Right hindlimb (tissue), 1 donor: ENCODE results near the gene S100A3.
"Not testable (repeated sequence)": the region's sequence is repeated elsewhere in the genome, so short reads cannot be mapped to it uniquely, and the experiment has no call there.

Experiments
- DNase-seq: peaks from one replicate; pipeline ENCODE4 v3.0.0-alpha.2; 2018

Gene S100A3

DNA sequence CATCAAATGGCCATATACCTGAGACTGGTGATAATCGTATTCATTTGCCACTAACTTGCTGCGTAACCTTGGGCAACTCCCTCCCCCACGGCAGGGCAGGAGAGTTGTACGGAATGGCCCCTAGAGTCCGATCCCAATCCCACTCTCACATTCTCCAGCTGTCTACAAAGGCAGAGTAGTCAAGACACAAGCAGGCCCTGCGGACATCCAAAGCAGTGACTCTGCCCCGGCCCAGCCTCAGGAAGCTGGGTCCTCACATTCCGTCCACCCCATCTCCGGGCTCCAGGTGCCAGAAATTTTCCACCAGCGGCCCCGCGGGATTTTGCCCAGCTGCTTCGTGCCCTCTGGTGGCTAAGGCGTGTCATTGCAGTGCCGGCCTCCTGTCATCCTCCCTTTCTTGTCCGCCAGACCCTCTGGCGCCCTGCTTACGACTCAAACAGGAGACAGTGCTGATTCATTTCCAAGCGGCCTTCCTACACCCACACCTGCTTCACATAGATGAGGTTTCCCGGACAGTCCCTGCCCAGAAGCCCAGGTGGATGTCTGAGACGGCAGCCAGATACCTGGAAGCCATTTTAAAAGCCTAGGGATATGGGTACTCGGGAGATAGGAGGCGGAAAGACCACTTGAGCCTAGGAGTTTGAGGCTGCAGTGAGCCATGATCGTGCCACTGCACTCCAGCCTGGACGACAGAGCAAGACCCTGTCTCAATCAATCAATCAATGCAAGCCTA lies 19.5 kb upstream of the S100A3 start:
- peak; percentile 92 for DNase-seq

DNA sequence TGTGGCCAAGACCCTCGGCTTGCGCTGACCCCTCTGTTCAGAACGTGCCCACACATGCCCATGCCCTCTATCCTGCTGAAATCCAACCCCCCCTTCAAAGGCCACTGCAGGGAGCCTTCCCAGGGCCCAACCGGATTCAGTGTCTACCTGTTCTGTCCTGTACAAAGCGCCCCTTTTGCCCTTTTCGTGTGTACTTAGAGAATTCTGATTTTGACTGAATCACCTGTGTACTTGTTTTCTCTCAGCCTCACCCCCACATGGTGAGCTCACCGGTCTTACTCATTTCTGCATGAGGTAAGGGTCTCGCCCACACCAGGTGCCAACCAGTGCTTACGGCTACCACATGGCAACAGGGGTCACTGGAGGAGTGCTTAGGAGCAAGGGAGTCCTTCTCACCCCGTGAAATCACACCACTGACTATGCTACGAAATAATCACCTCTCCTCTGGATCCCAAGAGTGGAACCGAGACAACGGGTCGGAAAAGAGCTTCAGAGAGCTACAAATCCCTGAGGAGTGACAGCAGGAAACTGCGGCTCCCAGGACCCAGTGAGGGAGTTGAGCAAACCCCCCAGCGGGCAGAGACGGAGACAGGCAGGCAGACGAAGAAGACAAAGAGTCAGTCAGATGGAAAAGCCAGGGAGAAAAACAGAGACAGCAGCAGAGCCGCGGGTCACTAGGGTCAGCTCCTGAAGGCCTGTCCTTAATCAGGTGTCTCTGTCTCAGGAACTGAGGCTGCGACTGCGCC lies 18.7 kb upstream of the S100A3 start:
- DNase-seq = no peak

DNA sequence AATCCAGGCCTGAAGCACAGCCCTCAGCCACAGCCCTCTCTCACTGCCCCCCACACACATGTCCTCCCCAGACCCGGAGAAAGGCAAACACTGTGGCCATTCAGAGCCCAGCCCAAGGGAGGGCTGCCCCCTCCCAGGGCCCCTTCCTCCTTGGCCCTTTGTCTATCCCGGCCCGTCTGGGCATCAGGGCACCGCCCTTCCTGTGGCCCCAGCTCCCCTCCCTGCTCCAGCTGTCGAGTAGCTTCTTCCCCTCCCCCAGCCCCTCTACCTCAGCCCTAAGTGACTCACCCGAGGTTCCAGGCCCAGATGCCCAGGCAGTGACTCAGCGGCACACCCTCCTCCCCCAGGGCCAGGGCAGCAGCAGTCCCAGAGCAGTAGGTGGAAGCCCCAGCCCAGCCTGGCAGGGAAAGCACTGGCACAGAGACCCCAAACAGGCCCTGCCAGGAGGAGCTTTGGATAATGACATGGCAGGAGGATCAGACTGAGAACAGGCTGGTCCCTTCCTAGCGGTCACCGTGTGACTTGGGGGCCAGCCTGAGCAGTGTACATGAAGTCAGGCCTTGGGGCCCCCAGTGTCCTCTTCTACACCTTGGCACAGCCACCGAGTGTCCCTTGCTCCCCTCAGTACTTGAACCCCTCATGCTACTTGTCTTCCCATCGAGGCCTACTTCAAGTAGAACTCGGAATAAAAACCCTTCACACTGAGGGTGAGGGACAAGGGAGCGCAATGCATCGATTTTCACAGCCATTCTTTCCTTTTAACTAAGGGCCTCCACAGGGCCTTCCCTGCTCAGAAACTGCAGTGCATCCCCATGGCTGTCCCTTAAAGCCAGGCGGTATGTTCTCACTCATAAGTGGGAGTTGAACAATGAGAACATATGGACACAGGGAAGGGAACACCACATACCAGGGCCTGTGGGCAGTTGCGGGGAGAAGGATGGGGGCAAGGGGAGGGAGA lies 17.6 kb upstream of the S100A3 start:
- peak; percentile 93 for DNase-seq

DNA sequence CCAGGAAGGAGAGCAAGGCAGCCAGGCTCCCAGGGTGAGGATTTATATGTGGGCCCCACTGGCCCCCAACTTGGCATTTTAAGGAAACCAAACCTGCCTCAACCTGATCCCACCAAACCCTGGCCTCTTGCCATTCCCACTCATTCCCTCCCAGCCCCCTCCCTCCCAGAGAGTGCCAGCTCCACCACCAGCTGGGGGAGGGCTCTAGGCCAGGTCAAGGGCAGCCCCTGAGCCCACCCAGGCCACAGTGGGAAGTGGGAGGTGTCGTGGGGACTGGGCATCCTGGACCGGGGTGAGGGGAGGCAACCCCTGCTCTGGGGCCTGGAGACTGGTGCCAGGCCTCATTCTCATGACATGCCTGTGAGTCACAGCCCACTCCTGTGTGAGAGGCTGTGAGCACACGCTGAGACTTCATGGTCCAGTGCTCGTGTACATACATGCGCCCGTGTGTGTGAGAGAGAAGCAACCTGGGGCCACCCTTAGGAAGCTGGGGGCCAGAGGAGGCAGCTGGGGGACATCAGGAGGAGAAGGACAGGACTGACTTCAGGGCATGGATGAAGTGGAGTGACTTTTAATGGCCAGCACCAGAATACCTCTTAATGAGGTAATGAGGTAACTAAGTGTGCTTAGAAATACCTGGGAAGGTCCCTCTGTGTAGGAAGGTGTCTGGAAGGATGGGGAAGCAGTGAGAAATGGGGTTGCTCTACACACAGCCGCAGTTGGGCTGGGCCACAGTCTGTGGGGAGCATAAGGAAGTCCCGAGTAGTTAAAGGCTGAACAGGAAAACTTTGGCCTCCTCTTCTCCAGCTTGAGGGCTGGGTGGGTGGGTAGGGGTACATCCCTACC lies 16.7 kb upstream of the S100A3 start, which contains the start of gene S100A2:
Gene S100A2, minus strand, starts transcription at position 316 of the 846 bp plus-strand sequence. CDS start 1,967 bp downstream, outside the sequence.
- peak; percentile 53 for DNase-seq

DNA sequence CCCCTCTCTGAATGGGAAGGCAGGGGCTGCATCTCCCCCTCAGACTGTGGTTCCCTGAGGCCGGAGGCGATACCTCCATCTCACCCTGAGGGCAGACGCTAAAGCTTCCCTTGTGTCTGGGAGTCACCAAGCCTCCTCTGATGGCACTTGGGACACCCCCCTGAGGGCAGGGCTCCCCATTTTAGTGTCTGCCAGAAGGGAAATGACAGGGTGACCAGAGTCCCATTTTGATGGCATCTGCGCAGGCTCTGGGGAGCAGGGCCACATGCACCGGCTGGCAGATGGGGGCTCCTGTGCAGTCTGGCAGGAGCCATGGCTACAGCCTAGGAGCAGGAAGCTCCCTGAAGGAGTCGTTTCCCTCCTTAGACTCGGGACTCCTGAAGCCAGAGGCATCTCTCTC lies 14.9 kb upstream of the S100A3 start:
- DNase-seq = no peak

DNA sequence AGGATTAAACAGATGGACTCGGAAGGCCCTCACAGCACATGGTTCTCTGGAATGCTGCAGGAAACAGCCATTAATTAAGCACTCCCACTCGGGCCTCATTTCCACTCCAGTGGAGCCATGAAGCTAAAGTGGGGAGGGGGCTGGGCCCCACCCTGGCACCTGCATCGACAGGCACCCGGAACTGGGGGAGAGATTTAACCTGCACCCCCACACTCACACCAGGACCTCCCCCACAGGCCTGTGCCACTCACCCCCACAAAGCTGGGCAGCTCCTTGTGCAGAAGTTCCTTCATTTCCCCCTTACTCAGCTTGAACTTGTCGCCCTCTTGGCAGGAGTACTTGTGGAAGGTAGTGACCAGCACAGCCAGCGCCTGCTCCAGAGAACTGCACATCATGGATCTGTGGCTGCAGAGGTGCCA lies 14.4 kb upstream of the S100A3 start:
- no peak for DNase-seq

DNA sequence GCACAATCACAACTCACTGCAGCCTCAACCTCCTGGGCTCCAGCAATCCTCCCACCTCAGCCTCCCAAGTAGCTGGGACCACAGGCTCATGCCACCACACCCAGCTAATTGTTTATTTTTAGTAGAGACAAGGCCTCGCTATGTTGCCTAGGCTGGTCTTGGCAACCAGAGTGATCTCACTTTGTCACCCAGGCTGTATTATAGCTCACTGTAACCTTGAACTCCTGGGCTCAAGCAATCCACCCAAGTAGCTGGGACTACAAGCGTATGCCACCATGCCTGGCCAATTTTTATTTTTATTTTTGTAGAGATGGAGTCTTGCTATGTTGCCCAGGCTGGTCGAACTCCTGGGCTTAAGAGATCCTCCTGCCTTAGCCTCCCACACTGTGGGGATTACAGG lies 13.0 kb upstream of the S100A3 start:
- DNase-seq = not testable (repeated sequence)

DNA sequence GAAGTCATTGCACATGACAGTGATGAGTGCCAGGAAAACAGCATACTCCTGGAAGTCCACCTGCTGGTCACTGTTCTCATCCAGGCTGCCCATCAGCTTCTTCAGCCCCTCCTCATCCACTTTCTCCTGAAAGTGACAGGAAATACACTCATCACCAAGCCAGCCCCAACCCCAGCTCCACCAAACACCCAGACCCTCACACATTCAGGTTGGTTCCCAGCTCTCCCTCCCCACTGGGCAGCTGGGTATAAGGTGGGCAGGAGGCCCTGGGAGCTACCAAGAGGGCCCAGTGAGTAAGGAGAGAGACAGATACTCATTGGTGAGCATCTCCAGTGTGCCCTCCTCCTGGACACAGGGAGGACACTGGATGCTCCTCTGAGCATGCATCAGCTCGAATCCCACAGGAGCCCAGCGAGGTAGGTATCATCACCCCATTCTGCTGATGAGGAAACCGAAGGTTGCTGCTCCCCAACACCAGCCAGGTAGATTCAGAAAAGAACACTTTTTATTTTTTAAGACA lies 12.5 kb upstream of the S100A3 start:
- no peak for DNase-seq

DNA sequence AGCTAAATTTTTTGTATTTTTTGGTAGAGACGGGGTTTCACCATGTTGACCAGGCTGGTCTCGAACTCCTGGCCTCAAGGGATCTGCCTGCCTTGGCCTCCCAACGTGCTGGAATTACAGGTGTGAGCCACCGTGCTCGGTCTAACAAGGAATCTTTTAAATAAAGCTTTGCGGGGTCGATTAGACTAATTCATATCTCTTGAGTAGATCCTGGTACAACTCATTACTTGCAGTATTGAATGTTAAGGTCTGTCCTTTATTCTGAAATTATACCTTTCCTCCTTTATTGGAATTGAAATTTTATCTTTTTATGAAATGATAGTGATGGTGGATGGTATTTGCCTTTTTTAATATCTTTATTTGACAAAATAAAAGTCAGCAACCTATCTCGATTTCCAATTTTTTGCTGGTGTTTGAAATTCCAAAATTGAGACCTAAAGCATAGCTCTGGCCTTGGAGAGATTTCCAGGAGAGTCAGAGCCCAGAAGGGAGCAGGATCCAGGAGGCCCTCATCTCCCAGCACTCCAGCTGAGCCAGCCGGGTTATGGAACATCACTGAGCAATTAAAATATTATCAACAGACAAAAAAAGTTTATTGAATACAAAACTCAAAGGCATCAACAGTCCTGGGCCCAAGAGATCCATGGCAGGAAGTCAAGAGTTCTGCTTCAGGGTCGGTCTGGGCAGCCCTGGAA lies 11.9 kb upstream of the S100A3 start:
- no peak for DNase-seq

DNA sequence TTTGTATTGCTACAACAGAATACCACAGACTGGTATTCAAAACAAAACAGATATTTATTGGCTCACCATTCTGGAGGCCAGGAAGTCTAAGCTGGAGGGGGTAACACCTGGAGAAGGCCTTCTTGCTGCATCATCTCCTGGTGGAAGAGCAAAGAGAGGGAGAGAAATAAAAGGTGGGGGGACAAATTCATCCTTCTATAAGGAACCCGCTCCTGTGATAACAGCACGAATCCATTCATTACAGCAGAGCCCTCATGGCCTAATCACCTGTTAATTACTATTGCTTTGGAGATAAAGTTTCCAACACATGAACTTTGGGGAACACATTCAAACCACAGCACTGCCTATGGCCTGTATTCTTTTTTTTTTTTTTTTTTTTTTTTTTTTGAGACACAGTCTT lies 11.2 kb upstream of the S100A3 start:
- no peak for DNase-seq

DNA sequence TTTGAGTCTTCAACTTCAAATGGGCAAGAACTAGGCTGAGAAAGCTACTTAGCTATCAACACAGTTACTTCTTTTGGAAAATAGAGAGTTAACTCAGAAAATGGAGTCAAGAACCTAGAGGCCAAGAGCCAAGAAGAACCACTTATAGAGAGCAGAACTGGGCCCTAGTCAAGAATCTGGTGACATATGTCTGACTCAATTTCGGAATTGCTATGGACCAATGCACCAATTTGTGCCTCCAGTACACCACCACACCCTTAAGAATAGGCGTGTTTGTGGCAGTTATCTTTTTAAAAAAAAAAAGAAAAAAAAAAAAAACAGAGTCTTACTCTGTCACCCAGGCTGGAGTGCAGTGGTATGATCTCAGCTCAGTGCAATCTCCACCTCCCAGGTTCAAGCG lies 8.8 kb upstream of the S100A3 start:
- DNase-seq = no peak

DNA sequence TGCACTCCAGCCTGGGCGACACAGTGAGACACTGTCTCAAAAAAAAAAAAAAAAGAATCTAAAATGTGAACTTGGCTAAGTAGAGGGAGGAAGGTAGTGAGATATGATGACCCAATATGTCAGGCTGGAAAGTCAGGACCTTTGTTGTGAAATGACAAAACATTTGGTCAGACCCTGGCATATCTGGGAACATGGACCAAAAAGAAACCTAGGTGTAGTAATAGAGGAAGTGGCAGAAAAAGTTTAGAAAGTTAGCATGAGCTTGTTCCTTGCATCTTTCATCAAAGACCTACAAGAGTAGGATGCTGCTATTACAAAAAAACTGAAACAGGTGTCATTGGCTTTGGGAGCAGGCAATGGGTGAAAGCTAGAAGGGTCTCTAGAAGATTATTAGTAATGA lies 7.3 kb upstream of the S100A3 start:
- DNase-seq = no peak

DNA sequence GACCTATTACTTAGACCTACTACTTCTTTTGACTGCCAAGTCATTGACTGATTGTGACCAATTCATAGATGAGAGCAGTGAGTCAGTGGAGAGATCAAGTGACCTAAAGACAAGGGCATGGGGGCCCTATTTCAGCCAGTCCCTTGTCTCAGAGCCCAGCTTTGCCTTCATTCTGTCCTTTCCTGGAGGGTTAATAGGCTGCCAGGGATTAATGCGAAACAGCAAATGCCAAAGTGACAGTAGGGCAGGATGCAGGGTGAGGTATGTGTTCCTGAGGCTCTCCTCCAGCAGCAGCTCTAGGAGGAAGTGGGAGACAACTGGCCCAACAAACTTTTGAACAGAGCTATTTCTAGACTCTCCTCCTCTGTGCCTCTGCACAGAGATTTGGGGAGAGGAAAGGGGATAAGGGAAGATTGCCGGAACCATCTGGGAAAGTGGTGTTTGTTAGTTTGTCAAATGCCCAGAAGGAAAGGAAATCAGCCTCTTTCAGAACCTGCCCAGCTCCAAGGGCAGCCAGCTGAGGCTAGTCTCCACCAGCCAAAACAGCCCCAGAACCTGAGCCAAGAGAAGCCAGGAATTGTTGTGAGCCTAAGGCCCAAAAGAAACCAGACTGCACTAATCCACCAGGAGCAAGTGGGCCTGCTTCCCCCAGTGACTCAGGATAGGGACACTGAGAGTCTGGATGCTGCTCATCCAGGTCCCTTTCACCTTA lies 4.9 kb upstream of the S100A3 start:
- DNase-seq = peak; percentile 60

DNA sequence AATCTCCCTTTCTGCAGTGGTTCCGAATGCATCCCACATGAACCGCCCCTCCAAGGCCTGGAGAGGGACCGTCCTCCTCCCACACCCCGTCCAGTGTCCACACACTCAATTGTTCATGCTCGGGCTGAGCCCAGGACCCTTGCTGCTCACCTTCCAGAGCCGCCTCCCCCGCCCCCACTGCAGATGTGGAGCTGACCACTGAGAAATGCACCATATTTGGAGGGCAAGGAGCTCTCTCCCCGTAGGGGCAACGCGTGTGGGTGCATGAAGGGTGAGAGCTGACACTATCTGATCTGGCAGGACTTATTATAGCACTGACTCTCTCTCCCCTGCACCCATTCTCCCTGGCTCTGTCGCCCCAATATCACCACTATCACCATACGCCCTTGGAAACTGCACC lies 4.0 kb upstream of the S100A3 start:
- no peak for DNase-seq

DNA sequence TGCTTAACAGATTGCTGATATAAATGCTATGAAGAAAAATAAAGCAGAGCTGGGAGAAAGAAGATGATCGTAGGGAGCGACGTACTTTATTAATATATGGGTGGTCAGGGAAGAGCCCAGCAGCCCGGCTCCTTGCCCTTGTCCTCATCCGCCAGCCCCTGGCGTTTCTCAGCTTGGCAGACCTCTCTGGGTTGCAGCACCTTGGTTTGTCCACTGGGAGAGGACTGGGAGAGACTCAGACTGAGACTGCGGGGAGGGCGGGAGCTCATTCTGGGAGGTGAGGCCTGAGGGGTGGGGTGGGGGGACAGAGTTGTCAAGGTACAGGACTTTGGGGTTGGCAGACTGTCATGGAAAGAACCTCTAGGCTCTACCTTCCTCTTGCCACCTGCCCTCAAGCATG lies 3.3 kb upstream of the S100A3 start:
- DNase-seq = no peak

DNA sequence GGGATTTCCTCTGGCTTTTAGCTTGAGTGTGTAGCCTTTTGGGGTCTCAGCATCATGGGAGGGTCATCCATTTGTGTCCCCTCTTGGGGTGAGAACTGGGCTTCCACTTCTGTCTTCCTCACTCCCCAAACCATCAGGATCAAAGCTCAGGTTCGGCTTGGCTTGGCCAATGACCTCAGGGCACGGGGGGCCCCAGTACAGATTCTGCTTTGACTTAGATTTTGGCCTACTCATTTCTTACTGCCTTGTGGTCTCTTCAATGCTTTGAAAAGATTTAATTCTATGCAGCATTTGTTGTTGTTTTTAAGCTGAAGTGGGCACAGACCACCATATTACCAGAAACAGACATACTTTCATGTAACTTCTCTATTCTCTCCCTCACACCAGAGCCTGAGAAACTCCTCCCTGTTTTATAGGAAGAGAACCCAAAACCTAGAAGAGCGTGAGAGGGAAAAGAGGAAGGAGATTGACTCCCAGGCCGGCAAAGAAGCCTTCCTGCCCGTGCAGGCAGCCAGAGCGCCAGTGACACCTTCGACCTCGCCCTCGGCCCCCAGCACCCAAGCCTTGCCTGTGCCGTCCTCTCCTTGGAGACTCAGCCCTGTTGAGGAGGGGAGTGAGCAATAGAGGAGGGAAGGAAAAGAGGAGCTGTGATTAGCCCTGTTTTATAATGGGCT lies 1.9 kb upstream of the S100A3 start:
- no peak for DNase-seq

DNA sequence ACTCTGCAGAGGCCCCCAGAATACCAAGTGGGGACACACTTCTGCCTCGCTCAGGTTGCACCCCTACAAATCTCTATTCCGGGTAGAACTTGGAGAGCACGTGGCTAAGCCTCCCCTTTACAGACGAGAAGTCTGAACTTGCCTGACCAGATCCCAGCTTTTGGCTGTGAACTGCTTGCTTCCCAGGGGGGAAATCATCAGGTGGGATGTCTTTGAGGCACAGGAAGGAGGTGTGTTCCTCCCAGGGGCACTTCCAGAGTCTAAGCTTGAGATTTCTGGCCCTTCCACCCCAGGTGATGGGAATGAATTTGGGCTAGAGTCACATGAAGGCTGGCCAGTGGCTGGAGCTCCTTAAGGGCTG lies 1.3 kb upstream of the S100A3 start:
- no peak for DNase-seq

DNA sequence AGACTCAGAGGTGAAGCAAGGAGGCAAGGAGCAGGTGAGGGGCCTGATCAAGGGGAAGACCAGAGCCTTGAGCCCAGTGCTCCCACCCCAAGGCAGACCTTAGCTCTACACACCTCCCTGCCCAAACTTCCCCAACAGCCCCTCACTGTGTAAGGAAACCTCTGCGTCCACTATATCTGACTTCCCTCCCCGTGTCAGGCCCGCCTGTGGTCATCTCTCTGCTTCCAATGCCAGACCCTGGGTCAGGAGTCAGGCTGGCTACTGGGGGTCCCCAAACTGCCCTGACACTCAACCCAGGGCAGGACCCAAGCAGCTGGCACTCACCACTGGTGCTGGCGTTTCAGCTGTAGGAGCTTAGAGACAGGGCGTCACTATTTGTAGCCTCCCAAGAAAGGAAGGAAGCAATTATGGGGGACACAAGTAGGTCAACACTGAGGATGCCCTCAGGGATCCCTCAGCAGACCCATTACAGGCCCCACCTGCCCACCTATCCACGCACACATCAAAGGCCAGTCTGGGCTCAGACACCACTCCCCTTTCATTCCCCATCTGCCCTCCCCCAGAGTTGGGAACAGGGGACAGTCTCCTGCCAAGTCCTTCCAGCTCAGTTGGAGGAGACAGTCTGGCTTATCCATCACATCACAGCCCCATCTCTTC lies 811 bp upstream of the S100A3 start:
- no peak for DNase-seq
